GM10248 (cell line): ENCODE data around the gene PNMT.
"Not testable (repeated sequence)": the region's sequence is repeated elsewhere in the genome, so short reads cannot be mapped to it uniquely, and the experiment has no call there.

Experiments
- CTCF ChIA-PET: fragments of 300-600 bp; sonication (Branson Sonifier 250); formaldehyde crosslinking; extraction: SDS; loops from one replicate; lab custom pipeline; 2021; ENCODE audit warnings: antibody characterized with exemption; lab: Yijun Ruan, JAX
- POLR2A ChIA-PET: fragments of 350-650 bp; sonication (Branson Sonifier 250); formaldehyde crosslinking; extraction: SDS; loops from one replicate; lab custom pipeline; 2020; ENCODE audit warnings: antibody characterized with exemption; lab: Yijun Ruan, JAX
- DNase-seq: peaks from one replicate; pipeline ENCODE4 v3.0.0; 2012; ENCODE audit errors: extremely low spot score
- CTCF ChIP-seq: IDR thresholded peaks from 2 replicates; pipeline ENCODE4 v1.5.1; 2012; ENCODE audit warnings: mild to moderate bottlenecking, low read depth; ENCODE audit errors: extremely low read depth, missing control alignments, control extremely low read depth

Gene PNMT

DNA sequence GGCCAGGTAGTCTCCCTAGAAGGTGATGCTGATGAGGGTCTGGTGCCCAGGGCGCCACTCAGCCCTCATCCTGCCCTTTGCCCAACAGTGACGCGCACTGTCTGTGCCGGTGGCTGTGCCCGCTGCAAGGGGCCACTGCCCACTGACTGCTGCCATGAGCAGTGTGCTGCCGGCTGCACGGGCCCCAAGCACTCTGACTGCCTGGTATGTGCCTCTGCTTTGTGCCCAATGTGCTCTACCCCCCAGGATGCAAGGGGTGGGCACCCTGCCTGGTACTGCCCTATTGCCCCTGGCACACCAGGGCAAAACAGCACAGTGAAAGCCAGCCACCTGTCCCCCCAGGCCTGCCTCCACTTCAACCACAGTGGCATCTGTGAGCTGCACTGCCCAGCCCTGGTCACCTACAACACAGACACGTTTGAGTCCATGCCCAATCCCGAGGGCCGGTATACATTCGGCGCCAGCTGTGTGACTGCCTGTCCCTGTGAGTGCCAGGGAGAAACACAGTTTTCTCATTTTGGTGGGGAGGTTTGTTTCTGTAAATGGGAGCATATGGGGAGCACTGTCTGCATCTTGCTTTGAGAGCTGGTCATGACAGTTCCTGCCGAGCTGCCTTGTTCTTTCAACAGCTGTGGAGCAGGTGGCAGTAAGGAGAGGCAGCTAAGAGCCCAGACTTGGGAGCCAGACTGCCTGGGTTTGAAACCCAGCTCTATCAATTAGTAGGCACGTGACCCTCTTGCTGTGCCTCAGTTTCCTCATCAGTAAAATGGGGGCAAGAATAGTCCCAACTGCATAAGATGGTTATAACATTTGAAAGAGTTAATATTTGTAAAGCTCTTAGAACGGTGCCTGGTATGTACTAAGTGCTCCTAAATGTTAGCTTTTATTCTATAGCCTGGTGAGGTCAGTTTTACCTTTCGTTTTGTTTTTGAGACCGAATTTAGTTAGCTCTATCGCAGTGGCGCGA lies 42.0 kb downstream of the PNMT start:
- POLR2A ChIA-PET, result no interaction called here
- DNase-seq, result no peak
- CTCF ChIA-PET, result interaction anchor here (0.8 to 1.9 kb wide), 5 partner anchors 9 to 89 kb away, joined by 3 to 10 read pairs (median 3); partner anchors contain the start of gene MIEN1
- no peak for TF ChIP-seq CTCF

DNA sequence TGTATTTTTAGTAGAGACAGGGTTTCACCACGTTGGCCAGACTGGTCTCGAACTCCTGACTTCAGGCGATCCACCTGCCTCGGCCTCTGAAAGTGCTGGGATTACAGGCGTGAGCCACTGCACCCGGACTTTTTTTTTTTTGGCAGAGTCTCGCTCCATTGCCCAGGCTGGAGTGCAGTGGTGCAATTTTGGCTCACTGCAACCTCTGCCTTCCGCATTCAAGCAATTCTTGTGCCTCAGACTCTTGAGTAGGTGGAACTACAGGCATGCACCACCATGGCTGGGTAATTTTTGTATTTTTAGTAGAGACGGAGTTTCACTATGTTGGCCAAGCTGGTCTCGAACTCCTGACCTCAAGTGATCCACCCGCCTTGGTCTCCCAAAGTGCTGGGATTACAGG lies 42.8 kb downstream of the PNMT start:
- POLR2A ChIA-PET, DNase-seq: not testable (repeated sequence)
- CTCF ChIA-PET, result interaction anchor here (1.0 to 1.9 kb wide), 3 partner anchors 8 to 57 kb away, joined by 3 to 10 read pairs (median 3); partner anchors contain the start of gene MIEN1

GRCh38 chr17:39711851-39712250 lies 43.6 kb downstream of the PNMT start:
- POLR2A ChIA-PET, result no interaction called here
- CTCF ChIA-PET, result interaction anchor here (1.0 to 1.9 kb wide), 2 partner anchors 18 to 90 kb away, joined by 3 to 10 read pairs; partner anchors contain the start of gene MIEN1
- no peak for TF ChIP-seq CTCF
- no peak for DNase-seq

DNA sequence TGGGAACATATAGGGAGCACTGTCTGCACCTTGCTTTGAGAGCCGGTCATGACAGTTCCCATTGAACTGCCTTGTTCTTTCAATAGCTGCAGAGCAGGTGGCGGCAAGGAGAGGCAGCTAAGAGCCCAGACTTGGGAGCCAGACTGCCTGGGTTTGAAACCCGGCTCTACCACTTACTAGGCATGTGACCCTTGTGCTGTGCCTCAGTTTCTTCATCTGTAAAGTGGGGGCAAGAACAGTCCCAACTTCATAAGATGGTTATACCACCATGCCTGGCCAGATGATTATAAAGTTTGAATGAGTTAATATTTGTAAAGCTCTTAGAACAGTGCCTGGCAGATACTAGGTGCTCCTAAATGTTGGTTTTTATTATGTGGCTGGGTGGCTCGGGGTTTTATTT lies 46.0 kb downstream of the PNMT start:
- ChIA-PET POLR2A (interaction anchor here (0.6 kb wide), 1 partner anchor 196 kb away, joined by 3 read pairs; no protein-coding TSS in a partner anchor), CTCF (interaction anchor here (1.2 to 1.6 kb wide), 2 partner anchors 10 to 16 kb away, joined by 3 to 4 read pairs; partner anchors contain the start of gene MIEN1)
- no peak for TF ChIP-seq CTCF
- no peak for DNase-seq

DNA sequence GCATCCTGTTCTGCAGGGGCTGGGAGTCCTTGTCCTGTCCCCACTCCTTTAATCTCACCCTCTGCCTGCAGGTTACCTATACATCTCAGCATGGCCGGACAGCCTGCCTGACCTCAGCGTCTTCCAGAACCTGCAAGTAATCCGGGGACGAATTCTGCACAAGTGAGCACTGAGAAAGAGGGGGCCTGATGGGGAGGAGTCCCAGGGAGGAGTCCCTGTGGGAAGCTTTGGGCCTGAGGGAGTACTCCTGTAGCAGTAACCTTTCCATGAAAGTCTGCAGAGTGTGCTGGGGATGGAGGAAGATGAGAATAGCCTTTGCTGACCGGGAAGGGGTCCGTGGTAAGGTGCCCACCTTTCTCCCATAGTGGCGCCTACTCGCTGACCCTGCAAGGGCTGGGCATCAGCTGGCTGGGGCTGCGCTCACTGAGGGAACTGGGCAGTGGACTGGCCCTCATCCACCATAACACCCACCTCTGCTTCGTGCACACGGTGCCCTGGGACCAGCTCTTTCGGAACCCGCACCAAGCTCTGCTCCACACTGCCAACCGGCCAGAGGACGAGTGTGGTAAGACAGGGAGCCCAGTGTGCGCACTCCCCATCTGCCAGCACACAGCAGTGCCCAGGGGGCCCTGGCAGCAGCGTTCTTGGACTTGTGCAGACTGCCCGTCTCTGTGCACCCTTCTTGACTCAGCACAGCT lies 47.3 kb downstream of the PNMT start:
- DNase-seq, result no peak
- ChIA-PET POLR2A (no interaction called here), CTCF (interaction anchor here (0.8 to 2.0 kb wide), 4 partner anchors 8 to 94 kb away, joined by 3 to 7 read pairs (median 4); no protein-coding TSS in a partner anchor)
- no peak for TF ChIP-seq CTCF

DNA sequence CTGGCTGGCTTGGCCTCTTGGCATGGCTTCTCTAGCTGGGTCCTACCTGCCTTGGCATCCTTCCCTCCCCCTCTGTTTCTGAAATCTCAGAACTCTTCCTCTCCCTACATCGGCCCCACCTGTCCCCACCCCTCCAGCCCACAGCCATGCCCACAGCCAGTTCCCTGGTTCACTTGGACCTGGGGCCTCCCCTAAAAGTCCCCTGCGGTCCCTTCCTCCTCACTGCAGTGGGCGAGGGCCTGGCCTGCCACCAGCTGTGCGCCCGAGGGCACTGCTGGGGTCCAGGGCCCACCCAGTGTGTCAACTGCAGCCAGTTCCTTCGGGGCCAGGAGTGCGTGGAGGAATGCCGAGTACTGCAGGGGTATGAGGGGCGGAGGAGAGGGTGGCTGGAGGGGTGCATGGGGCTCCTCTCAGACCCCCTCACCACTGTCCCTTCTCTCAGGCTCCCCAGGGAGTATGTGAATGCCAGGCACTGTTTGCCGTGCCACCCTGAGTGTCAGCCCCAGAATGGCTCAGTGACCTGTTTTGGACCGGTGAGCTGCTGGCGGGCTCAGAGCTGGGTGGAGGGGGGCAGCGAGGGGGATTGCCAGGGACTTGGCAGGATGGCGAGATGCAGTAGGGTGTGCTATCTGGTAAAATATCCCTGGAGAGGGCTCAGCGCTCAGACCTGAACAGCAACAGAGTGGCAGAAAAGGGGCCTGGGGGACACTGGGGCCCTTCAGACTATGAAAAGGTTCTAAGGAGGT lies 48.0 kb downstream of the PNMT start:
- POLR2A ChIA-PET, result interaction anchor here (0.8 kb wide), 1 partner anchor 16 kb away, joined by 3 read pairs; no protein-coding TSS in a partner anchor
- DNase-seq, result no peak
- CTCF ChIA-PET, result interaction anchor here (0.8 to 2.0 kb wide), 2 partner anchors 13 to 62 kb away, joined by 3 to 7 read pairs; no protein-coding TSS in a partner anchor
- no peak for TF ChIP-seq CTCF
